ENCODE data around the gene C6orf132. TPM values are rescaled to one million over a fixed set of nuclear protein-coding genes. Genes with fewer than 3 reads are reported as not detected.

Gene C6orf132
- total RNA-seq, 1 experiment from 2014 or later: 66.0 TPM

GRCh38 chr6:42137194-42137753 is 5.1 kb downstream of the C6orf132 start:
- Histone ChIP-seq H2AFZ (ENCODE audit: low read length) (peak overlapping the region; percentile 44; the same call in 1 of the 2 replicates), H3K4me3 (ENCODE audit: low read length) (peak overlapping the region; percentile 51), H3K9me3 (ENCODE audit: low read length) (no peaks in the 10 kb centered on the region), H3K27ac (ENCODE audit: low read length) (peak overlapping the region; percentile 91), H3F3A (ENCODE audit: low read length, unreplicated experiment) (peaks cover 6% of the 10 kb centered on the region), H3K27me3 (ENCODE audit: low read length) (no peaks in the 10 kb centered on the region), H3K4me1 (ENCODE audit: insufficient read depth, low read length) (peaks cover 54% of the 10 kb centered on the region), H3K9me2 (replicated peaks; ENCODE audit: low read length) (no peaks in the 10 kb centered on the region), H3K79me2 (ENCODE audit: low read length) (peaks cover 73% of the 10 kb centered on the region), H3K36me3 (ENCODE audit: low read depth, low read length) (0 out of 2 replicates have a peak, but pooled peaks cover 2% of the 10 kb centered on the region), H4K20me1 (ENCODE audit: low read length) (peaks cover 14% of the 10 kb centered on the region; the same call in 1 of the 2 replicates), H3K9ac (ENCODE audit: low read length) (peak overlapping the region; percentile 64), H3K4me2 (ENCODE audit: low read length) (peak overlapping the region; percentile 83)
- BruUV-seq (replicated peaks): TSS peak; percentile 30
- intact Hi-C loops (cut with micrococcal nuclease): loop anchor here (2.0 to 5.0 kb wide), 2 partner anchors 18 to 40 kb away; no protein-coding TSS in a partner anchor
- POLR2A ChIA-PET (ENCODE audit: unreplicated experiment): interaction anchor here (0.5 to 1.1 kb wide), 4 partner anchors 18 to 582 kb away, joined by 4 to 26 read pairs (median 5); no protein-coding TSS in a partner anchor
- TF ChIP-seq CTCF (conservative IDR thresholded peaks at IDR 0.05; ENCODE audit: low read depth, low read length) (no peak), EZH2phosphoT487 (IDR thresholded peaks at IDR 0.05; ENCODE audit: borderline replicate concordance, low read length) (no peak), EZH2 (IDR thresholded peaks at IDR 0.05; ENCODE audit: low read length, unreplicated experiment) (no peak)
- DNase-seq (peak; percentile 77), ATAC-seq (peak; percentile 64)
- CTCF ChIA-PET: interaction anchor here (0.7 to 1.1 kb wide), 2 partner anchors 15 to 24 kb away, joined by 3 to 7 read pairs; no protein-coding TSS in a partner anchor

GRCh38 chr6:42136508-42137193 is 5.8 kb downstream of the C6orf132 start:
- intact Hi-C loops (cut with micrococcal nuclease): loop anchor here (2.0 to 5.0 kb wide), 2 partner anchors 18 to 39 kb away; no protein-coding TSS in a partner anchor
- Histone ChIP-seq H3K79me2 (ENCODE audit: low read length) (peaks cover 66% of the 10 kb centered on the region), H3K27ac (ENCODE audit: low read length) (peak overlapping the region; percentile 91), H3K36me3 (ENCODE audit: low read depth, low read length) (0 out of 2 replicates have a peak, but pooled peaks cover 2% of the 10 kb centered on the region), H3K9me3 (ENCODE audit: low read length) (no peaks in the 10 kb centered on the region), H3K4me2 (ENCODE audit: low read length) (peak overlapping the region; percentile 83), H3F3A (ENCODE audit: low read length, unreplicated experiment) (peaks cover 6% of the 10 kb centered on the region), H2AFZ (ENCODE audit: low read length) (peak overlapping the region; percentile 56; the same call in 1 of the 2 replicates), H3K27me3 (ENCODE audit: low read length) (no peaks in the 10 kb centered on the region), H4K20me1 (ENCODE audit: low read length) (peaks cover 14% of the 10 kb centered on the region; the same call in 1 of the 2 replicates), H3K9ac (ENCODE audit: low read length) (peak overlapping the region; percentile 64), H3K9me2 (replicated peaks; ENCODE audit: low read length) (no peaks in the 10 kb centered on the region), H3K4me1 (ENCODE audit: insufficient read depth, low read length) (peaks cover 59% of the 10 kb centered on the region), H3K4me3 (ENCODE audit: low read length) (peak overlapping the region; percentile 51)
- peak; percentile 36 for ATAC-seq
- ChIA-PET CTCF (interaction anchor here (0.7 to 1.1 kb wide), 2 partner anchors 14 to 23 kb away, joined by 3 to 7 read pairs; no protein-coding TSS in a partner anchor), POLR2A (ENCODE audit: unreplicated experiment) (interaction anchor here (0.5 to 1.1 kb wide), 4 partner anchors 18 to 583 kb away, joined by 4 to 26 read pairs (median 5); no protein-coding TSS in a partner anchor)
- peak; percentile 85 for DNase-seq
- BruUV-seq (replicated peaks): no TSS peak
- TF ChIP-seq CTCF (conservative IDR thresholded peaks at IDR 0.05; ENCODE audit: low read depth, low read length) (no peak; the same call in 1 of the 2 replicates), EZH2phosphoT487 (IDR thresholded peaks at IDR 0.05; ENCODE audit: borderline replicate concordance, low read length) (no peak), EZH2 (IDR thresholded peaks at IDR 0.05; ENCODE audit: low read length, unreplicated experiment) (no peak)

Measured in PC-3 (cell line).